GM19395 (cell line): Measurements from ENCODE around the gene RGS3.
"Not testable (repeated sequence)": the region's sequence is repeated elsewhere in the genome, so short reads cannot be mapped to it uniquely, and the experiment has no call there.

Source experiments
- ATAC-seq: cut with Tn5 transposase; IDR thresholded peaks from one replicate; pipeline ENCODE4 v1.9.1; 2021; ENCODE audit warnings: mild to moderate bottlenecking, moderate library complexity; ENCODE audit not compliant: unreplicated experiment

The RGS3 gene

DNA sequence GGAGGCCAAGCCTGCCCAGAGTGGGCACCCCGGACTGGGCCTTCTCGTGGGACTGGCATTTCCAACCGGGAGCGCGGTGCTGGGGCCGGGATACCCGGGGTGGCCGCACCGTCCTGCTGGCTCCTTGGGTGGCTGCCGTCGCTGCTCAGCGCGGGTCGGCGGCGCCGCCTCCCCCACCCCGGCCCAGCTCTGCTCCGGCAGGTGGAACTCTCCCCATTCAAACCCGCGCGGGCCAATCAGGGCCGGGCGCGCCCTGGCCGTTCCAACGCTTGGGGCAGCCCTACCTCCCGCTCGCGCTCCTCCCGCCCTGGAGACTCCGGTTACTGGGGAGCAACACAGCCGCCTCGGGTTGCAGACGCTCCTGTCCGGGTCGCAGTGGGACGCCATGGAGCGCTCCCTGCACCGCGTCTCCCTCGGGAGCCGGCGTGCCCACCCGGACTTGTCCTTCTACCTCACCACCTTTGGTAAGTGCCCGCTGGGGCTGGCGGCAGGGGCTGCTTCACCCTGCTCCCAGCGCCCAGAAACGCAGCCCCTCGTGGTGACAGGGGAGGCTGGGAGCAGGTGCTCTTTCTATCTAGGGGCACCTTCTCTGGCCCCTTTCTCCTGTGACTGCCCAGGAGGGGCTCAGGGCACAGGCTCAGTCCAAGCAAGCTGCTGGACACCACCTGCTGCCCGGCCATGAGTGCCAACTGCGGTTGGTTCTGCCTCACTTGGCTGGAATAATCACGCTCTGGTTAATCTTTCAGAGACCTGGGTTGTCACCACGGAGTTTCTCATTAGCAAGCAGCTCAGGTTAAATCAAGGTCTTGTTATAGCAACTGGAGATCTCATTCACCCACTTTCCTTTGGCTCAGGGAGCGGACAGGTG, at the start of gene RGS3:
Gene RGS3, plus strand, starts transcription at position 310 of the 868 bp plus-strand sequence. Its CDS starts 76 bp downstream, at position 386.
- no peak for ATAC-seq

DNA sequence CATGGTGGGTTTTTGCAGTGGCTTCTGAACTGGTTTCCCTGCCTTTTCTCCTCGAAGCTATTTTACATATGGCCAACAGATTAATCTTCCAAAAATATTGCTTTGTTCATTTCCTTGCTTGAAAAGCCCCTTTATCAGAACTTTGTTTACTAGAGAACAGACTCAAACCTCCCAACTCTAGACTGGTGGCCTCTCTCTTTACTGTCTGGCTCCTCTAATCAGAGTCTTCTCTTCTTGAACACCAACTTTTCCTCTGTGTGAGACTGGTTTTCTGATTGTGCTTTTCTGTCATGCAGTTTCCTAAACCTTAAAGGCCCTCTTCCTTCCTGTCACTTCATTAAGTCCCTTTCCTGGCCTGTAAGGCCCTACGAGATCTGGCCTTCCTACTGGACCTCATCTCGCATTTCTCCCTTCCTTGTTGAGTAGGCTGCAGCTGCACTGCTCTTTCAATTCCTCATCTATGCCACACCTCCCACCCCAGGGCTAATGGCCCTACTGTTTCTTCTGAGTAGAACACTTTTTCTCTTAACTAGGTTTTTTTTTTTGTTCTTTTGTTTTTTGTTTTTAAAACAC, 47.3 kb upstream of the RGS3 start:
- peak; percentile 98 for ATAC-seq

DNA sequence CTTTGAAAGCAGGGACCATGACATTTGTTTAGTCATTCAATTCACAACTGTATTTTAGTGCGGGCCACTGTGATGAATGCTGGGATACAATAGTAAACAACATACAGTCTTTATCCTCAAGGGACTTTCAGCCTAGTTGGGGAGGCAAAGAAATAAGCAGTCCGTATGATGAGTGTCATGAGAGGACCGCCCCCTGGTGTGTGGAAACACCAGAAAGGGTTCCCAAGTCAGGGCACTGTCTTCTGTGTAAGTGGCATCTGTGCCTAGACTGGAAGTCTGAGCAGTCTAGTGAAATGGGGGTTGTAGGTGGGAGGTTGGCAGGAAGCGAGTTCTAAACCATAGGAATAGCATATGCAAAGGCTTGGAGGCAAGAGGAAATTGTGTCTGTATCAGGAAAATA, 46.2 kb upstream of the RGS3 start:
- no peak for ATAC-seq

DNA sequence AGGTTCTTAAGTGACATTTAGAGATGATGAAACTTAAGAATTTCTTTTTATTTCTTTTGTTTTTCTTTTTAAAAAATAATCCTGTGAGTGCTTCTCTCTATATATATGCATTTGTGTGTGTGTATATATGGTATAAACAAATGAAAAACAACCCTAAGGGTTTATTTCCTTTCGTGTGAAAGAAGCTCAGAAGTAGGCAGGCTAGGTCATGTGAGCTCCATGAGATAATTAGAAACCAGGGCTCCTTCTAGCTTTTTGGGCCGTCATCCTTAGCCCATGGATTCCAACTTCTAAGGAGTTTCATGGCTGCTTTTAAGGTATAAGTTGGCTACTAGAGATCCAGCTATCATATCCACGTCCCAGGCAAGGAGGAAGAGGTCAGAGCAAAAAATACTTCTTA, 41.8 kb upstream of the RGS3 start:
- no peak for ATAC-seq

DNA sequence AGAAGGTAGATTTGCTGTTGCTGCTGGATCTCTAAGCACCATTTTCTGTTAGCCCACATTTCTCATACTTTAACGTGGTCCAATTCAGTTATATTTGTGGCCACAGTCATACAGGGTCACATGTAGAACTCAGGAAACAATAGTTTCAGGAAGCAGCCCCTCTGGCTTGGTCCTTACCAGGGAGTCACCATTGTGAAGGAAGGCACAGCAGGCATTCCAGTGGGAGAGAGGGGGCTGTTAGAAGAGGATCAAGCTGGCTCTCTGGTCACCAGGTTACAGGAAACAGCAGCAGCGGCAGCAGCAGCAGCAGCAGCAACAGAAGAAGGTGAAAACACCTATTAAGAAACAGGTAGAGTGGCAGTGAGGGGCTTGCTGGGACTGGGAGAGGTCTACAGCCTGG, 38.5 kb upstream of the RGS3 start:
- no peak for ATAC-seq

DNA sequence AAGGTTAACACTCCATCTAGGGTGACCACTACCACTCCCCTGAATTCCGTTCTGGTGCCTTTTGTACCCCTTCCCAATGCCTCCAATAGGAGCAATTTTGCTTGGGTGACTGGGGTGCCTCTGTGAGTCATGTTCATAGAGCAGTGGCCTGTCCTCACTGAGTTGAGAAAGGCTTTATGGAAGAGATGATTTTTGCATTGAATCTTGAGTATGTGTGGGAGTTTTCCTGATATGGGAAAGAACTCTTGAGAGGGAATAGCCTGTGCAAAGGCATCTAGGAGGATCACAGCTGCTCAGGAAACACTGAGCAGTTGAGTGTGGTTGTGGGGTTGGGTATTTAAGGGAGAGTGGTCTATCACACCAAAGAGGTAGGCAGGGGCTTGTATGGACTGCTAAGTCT, 36.8 kb upstream of the RGS3 start:
- ATAC-seq = no peak

DNA sequence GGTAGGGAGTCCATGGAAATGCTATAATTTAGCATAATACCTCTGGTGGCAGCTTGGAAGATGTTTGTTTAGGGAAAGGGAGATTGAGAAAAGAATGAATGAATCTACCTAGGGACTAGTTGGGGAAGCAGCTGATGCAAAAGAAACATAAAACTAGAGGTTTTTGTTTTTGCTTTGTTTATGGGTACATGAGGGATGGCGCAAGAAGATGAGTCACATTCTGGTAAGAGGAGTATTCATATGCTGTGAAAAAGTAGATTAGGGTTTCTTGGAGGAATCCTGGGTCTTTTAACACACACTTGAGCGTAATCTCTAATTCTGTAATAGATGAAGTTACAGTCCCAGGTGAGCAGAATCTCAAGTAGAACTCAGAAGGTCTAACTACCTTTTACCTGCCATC, 35.9 kb upstream of the RGS3 start:
- no peak for ATAC-seq

DNA sequence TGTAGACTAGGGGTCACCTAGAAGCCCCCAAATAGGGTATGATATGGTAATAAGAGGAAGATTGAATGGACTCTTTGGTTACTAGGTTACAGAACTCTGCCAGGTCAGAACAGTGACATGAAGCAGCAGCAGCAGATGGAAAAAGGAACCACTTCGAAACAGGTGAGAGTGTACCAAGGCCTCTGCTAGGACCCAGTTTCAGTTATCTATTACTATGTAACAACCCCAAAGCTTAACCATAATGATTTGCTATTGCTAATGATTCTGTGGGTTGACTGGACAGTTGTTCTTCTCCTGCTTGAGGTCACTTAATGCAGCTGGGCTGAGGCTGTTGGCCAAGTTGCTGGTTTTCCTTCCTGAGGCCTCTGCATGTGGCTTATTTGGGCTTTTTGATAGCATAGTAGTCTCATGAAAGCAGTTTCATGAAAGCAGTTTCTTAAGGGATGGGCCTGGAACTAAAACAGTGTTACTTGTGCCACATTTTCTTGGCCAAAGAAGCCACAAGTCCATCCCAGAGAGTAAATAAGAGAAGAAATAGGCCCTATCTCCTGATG, 35.4 kb upstream of the RGS3 start:
- no peak for ATAC-seq

DNA sequence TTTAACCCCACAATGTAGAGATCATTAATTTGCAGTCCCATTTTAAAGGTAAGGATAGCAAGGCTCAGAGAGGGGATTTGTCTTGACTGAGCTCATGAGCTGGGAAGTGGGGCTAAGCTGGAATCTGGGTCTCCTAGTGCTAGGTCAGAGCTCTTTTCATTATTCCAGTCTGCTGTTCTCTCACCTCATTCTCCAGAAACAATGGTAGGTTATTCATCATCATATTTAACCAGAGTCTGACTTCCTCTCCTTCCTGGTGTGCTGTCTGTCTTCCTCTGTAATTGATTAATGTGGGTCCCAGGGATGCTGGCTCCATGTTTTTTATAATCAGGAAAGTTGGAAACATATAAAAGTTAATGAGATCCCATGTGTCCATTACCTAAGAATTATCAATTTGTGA, 32.3 kb upstream of the RGS3 start:
- ATAC-seq = no peak

DNA sequence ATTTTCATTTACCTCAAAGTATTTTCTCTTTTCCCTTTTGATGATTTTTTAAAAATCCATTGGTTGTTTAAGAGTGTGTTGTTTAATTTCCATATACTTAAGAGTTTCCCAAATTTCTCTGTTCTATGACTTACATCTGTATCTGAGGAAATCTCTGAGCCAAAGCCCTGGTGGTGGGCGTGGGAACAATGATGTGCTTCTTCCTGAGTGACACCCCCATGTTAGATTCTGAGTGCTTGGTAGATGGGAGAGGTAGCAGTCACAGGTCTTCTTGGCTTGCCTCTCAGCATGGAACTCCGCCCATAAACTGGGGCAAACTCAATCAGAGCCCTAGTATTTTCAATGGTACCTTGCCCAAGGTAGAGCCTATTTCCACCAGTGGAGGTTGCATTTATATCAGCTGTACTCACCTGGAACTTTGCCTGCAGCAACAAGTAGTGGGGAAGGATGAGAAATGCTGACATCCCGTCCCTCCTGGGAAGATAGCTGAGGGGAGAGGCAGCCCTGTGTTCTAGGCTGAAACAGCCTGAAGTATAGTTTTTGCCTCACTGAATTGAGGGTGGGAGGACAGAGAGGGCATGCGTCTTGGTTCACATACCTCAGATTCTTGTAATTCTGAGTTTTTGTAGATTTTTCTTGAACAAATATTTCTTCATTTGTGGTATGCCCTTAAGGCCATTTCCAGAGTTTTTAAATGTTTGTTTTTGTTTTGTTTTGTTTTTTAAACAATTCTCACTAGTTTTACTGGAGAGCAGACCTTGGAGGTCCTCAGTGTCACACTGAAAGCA, 26.6 kb upstream of the RGS3 start:
- no peak for ATAC-seq

DNA sequence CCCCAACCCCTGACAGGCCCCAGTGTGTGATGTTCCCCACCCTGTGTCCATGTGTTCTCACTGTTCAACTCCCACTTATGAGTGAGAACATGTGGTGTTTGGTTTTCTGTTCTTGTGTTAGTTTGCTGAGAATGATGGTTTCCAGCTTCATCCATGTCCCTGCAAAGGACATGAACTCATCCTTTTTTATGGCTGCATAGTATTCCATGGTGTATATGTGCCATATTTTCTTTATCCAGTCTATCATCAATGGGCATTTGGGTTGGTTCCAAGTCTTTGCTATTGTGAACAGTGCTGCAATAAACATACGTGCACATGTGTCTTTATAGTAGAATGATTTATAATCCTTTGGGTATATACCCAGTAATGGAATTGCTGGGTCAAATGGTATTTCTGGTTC, 25.8 kb upstream of the RGS3 start:
- ATAC-seq = not testable (repeated sequence)

DNA sequence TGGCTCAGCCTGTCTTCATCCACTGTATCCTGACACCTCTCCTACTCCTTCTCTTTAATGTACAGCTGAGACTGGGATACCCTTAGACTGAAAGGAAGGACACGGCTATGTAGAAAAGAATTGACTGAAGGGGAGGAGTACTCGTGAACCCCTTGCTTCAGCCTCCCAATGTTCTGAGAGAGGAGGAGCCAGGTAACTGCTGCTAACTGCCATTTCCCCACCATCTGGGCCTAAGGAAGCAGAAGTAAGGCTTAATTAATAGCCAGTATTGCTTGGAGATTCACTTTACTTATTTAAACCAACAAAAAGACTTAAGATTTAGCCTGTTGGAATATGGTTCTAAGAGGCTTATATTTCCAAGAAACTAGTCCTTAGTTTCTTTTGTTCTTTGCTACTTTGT, 18.8 kb upstream of the RGS3 start:
- ATAC-seq = no peak

DNA sequence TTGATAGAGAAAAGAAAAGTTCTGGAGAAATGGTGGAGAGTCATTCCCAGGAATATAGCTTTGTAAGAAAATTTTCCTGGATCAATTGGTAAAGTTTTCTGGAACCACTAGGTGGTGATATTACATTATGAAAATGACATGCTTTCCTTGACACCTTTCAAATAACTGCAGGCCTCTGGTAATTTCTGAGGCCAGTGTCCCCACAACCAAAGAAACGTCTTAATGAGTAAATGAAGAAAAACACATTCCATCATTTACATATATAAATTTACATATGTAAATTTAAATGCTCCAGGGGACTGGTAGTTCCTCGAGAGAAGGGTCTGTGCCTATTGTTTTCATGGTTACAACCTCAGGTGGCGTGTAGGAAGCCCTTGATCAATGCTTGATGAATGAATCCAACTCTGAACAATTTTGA, 17.2 kb upstream of the RGS3 start:
- no peak for ATAC-seq

DNA sequence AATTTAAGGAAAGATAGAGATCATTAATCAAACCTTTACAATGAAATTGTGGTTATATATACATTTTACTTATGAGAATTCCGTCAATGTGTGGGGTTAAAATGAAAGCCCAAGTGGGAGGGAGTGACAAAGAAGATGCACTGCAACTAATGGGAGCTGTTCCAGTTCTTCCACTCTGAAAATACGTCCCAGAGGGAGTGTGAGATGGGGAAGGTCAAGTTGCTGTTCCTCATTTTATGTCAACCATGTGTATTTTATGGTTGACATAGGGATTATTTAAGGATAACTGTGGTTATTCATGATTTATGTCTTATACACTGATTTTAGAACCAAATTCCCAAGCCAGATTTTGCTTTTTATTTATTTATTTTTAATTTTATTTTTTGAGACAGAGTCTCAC, 14.2 kb upstream of the RGS3 start:
- ATAC-seq = no peak

DNA sequence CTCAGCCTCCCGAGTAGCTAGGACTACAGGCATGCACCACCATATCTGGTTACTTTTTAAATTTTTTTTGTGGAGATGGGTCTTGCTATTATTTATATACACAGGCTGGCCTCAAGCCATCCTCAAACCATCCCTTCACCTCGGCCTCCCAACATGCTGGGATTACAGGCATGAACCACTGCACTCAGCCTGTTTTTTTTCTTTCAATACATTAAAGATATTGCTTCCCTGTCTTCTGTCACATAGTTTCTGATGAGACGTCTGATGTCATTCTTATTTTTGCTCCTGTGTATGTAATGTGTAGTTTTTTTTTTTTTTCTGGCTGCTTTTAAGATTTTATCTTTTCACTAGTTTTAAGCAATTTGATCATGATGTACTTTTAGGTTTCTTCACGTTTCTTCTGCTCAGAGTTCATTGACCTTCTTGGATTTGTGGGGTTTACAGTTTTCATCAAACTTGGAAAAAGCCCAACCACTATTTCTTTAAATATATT, 11.4 kb upstream of the RGS3 start:
- ATAC-seq = no peak

DNA sequence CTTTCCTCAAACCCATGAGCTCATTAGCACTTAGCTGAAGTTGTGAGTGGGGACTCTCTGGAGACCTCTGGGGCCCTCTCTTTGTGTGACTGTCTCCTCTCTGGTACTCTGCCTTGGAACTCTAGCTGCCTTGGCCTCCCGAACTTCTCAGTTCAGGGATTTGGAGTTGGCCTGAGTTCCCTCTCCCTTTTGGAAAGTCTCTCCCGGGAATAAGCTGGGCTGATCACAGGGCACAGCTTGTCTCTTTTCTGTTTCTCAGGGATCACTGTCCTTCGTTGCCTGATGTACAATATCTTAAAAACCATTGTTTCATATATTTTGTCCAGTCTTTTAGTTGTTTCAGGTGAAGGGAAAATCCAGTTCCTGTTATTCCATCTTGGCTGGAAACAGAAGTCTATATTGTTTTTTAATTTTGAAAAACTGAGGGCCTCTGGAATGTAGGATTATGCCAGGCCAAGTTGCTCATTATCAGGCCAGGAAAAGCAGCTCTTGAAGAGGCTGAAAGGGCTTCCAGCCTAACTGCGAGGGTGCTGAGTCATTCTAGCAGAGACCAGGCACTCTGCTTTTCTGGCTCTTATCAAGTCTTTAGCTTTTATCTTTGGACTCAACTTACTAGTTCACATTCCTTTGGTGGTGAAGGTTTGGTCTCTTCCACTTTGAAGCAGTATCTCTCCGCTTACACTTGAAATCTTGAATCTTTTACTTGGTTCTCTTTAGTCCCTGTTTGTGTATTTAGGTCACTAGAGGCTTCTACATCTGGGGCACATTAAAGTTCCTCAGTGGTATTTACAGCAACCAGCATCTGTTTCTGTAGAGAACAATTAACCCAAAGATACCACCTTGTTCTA, 8.4 kb upstream of the RGS3 start:
- no peak for ATAC-seq

DNA sequence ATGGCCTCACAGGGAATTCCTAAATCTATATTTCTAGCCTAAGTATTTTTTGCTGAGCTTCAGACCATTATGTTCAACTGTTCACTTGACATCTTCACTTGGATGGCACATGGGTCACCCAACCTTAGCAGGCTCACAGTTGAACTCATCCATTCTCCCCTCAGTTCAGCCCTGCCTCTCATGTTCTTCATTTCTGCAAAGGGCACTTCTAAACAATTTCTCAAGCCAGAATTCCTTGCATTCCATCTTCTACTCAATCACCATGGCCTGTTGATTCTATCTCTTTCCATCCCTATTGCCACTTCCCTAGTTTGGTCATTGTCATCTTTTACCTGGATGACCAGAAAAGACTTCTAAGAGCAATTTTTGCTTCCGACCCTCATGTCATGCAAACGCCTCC, 7.3 kb upstream of the RGS3 start:
- no peak for ATAC-seq

DNA sequence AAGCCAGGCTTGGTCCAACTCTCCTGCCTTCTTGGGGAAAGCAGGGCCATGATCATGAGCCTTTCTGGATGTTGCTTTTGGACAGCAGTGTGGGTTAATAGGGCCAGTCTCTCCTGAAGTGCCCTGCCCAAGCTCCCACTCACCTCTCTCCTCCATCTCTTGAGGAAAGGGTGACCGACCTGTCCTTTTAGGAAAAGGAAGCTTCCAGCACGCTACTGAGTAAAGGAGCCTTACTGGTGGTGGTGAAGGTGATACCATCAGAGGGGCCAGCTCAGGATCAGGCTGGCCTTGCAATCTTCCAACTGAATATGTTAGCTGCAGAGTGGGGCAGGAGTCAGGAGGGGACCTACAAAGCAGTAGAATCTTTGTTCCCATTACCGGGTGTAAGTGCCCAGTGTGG, 2.2 kb upstream of the RGS3 start:
- no peak for ATAC-seq

DNA sequence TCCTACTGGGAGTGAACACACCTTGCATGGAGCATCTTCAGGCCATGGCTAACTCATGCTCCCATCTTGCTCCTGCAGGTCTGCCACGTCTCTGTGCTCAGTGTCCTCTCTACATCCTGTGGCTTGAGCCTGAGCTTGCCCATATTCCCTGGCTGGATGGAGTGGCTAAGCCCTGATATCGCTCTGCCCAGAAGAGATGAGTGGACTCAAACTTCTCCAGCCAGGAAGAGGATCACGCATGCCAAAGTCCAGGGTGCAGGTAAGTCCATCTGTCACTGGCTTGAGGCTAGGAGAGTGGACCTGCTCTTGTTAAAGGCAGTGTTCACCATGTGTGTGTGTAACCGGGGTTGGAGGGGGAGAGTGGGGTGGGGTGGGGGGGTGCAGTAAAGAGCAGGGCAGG, 1.6 kb upstream of the RGS3 start:
- no peak for ATAC-seq

DNA sequence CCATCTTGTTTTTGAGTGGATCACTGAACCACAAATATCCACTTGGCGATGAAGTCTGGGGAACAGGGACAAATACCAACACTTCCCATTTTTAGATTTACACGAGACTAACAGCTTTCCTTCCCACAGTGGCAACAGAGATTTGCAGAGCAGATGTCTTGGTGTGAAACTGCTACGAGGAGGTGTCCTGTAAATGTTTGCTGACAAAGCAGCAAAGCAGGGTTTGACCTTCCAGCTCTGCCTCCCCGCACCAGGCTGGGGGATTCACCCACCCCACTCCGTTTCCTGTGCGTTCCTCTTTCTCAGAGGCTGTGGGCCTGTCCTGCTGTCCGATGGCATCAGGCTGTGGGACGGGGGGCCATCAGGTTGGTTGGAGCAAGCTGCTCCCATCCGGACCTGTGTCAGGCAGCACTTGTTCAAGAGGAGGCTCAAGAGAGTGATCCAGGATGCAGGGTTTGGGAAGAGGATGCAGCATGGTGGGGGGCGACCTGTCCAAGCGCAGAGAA, 693 bp upstream of the RGS3 start:
- ATAC-seq = no peak
